Ovary (tissue), 9 donors: ENCODE measurements around the gene SRRM1. TPM values are rescaled to one million over a fixed set of nuclear protein-coding genes. Genes with fewer than 3 reads are reported as not detected.

Experiments
- DNase-seq, 5 donors: peaks; one replicate each; pipeline ENCODE4 v3.0.0-alpha.2; 2019 to 2020
- H3K27ac ChIP-seq, 2 donors: fragments of 200-600 bp; one replicate each; pipeline versions ENCODE4 v1.5.1 to v1.8.0; 2019 to 2022
- H3K27me3 ChIP-seq: fragments of 200-600 bp; one replicate; pipeline ENCODE4 v1.8.0; 2022
- H3K36me3 ChIP-seq: fragments of 200-600 bp; sonication (generic); one replicate; pipeline ENCODE4 v1.5.1; 2019
- H3K4me1 ChIP-seq: one replicate; pipeline ENCODE4 v1.8.1; 2013; ENCODE audit warnings: mild to moderate bottlenecking, moderate library complexity; ENCODE audit not compliant: insufficient read depth
- H3K4me3 ChIP-seq: fragments of 200-600 bp; sonication (generic); one replicate; pipeline ENCODE4 v1.5.1; 2017
- H3K9me3 ChIP-seq, 2 donors: fragments of 200-600 bp in 1 of 2; sonication (generic) in 1 of 2; one replicate each; pipeline versions ENCODE4 v1.5.1 to v1.8.1; 2013 to 2019; ENCODE audit warnings: mild to moderate bottlenecking in 1 of 2, moderate library complexity in 1 of 2
- EP300 ChIP-seq: sonication (generic); formaldehyde crosslinking; IDR thresholded peaks from one replicate; pipeline ENCODE4 v1.6.1; 2017; ENCODE audit warnings: antibody characterized with exemption
- POLR2A ChIP-seq: fragments of 450-650 bp; IDR thresholded peaks from one replicate; pipeline ENCODE4 v1.6.1; 2017; ENCODE audit warnings: antibody characterized with exemption, mild to moderate bottlenecking, moderate library complexity
- WGBS, 3 donors: extraction: QIAGEN DNeasy Blood & Tissue Kit in 1 of 3; methylation state at CpG; one replicate each; pipeline versions ENCODE4 v1.1.5 to v1.1.7; 2013 to 2017; 5-methylcytosine and 5-hydroxymethylcytosine counted together
- intact Hi-C, 4 donors: fragments of 100-400 bp; cut with DNase I; formaldehyde crosslinking; loops; one replicate each; pipeline versions ENCODE4 v1.11.0 to v1.15.1; 2022 to 2023
- polyA plus RNA-seq, 2 donors: library from polyadenylated mRNA; stranded (reverse); fragments of 200-250 nt in 1 of 2; fragments of 350-450 nt in 1 of 2; fragmentation: Illumina TruSeq in 1 of 2; extraction: RNeasy Lipid Tissue Mini Kit (QIAGEN cat#74804) in 1 of 2; gene quantifications; one replicate each; pipeline ENCODE4 v1.2.3, GENCODE V29; 2013 to 2014
- total RNA-seq, 7 donors: library from RNA; depleted of rRNA in 2 of 7; stranded (reverse); fragments of >200 nt in 2 of 7; fragmentation: NEBNext Ultra II Directional in 3 of 7; extraction: Animal tissue kit (Norgen Biotek cat#: 25700) in 3 of 7; gene quantifications; one replicate each; pipeline versions ENCODE4 v1.1.0 to v1.2.4, GENCODE V29; 2016 to 2023
- TF ChIP-seq, protein P1 (sequence below), 3 donors: fragments of 450-650 bp in 2 of 3; fragments of 200-600 bp in 1 of 3; IDR thresholded peaks; one replicate each; pipeline versions ENCODE4 v1.5.1 to v1.8.0; 2016 to 2022; ENCODE audit warnings: antibody characterized with exemption in 3 of 3, mild to moderate bottlenecking in 1 of 3
- donor health status: DM: no; HTN: no; CAD: no; lungs with moderate emphysema.
- donor health status: DM: no; HTN: no; CAD: no.
- donor health status: Bipolar disorder and iron deficiency.
- donor health status: DM: yes; HTN: yes; CAD: no.
- donor health status: DM: no; HTN: no; CAD: no.
- donor health status: DM: yes; HTN: yes; CAD: no.

Gene SRRM1
- total and polyA plus RNA-seq, 9 donors, result 74.9 to 154 (median 123) TPM

DNA sequence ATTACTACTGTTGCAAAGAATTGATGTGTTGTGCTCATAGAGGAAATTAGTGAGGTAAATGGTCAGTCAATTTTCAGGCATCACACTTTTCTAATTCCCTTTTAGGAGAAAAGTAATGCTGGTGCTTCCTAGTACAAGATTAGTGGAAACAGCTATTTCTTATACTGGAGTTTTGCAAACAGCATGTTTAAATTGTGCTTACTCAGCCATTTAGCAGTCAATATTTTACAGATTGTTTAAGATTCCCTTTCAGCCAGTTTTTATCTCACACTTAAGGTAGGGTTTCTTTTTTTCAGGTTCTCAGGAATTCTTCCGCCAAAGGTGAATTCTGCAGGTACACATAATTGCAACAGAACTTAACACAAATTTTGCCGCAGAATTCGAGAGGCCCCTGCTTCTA, 10.9 kb downstream of the SRRM1 start:
- no peak for DNase-seq

DNA sequence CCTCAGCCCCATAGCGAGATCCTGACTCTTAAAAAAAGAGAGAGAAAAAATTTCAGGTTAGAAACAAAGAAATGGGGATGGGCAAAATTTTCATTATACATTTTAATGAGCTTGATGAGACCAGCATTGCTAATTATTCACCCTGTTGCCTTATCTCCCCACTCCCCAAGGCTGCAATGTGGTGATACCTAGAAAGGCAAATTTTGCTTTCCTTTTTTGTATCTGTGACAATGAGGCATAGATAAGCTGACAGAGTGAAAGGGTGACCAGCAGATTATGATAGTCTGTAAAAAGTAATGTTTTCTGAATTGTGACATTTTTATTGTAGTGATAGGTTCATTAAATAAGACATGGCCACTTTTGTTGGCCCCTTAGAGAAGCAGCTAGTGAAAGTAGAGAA, 12.9 kb downstream of the SRRM1 start:
- H3K36me3 ChIP-seq, result no peaks in the 10 kb centered on the region
- WGBS, 3 donors, result 89 to 97% (median 90%) methylated on average over 1 of the region's 1 CpG

More for the DNA sequence above, 10.9 kb downstream of the SRRM1 start:
- no peak overlapping the region for H3K4me3 ChIP-seq
- WGBS, 3 donors, result 93 to 98% (median 94%) methylated on average over 3 of the region's 3 CpGs
- no peaks in the 10 kb centered on the region for H3K4me1 ChIP-seq
- intact Hi-C loops, result no loop called here
- TF ChIP-seq EP300, result no peak
- no peak for TF ChIP-seq POLR2A
- TF ChIP-seq, protein P1, sequence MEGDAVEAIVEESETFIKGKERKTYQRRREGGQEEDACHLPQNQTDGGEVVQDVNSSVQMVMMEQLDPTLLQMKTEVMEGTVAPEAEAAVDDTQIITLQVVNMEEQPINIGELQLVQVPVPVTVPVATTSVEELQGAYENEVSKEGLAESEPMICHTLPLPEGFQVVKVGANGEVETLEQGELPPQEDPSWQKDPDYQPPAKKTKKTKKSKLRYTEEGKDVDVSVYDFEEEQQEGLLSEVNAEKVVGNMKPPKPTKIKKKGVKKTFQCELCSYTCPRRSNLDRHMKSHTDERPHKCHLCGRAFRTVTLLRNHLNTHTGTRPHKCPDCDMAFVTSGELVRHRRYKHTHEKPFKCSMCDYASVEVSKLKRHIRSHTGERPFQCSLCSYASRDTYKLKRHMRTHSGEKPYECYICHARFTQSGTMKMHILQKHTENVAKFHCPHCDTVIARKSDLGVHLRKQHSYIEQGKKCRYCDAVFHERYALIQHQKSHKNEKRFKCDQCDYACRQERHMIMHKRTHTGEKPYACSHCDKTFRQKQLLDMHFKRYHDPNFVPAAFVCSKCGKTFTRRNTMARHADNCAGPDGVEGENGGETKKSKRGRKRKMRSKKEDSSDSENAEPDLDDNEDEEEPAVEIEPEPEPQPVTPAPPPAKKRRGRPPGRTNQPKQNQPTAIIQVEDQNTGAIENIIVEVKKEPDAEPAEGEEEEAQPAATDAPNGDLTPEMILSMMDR (IDR thresholded peaks at IDR 0.05), result no peak
- H3K27me3 ChIP-seq, result no peaks in the 10 kb centered on the region
- no peaks in the 10 kb centered on the region for H3K9me3 ChIP-seq
- H3K27ac ChIP-seq, result no peak overlapping the region
- no peaks in the 10 kb centered on the region for H3K36me3 ChIP-seq

DNA sequence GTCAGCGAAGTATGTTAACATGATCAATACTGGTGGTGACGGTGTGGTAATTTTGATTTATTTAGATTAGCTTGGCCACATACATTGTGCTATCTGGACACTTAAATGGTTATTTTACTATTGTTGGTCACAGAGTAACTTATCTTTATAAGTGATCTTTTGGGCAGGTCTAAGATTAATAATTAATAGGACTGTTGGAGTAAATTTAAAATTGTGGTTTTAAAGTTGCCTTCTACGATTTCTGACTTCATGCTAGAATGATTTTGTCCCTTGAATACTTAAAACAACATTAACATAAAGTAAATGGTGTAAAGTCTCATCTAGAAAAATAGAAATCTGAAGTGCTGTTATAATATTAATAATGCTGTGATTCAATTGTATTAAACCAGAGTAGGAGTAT, 14.7 kb downstream of the SRRM1 start:
- no peak for DNase-seq
- Histone ChIP-seq H3K36me3 (no peaks in the 10 kb centered on the region), H3K4me1 (no peaks in the 10 kb centered on the region), H3K27ac (no peak overlapping the region), H3K4me3 (no peak overlapping the region), H3K9me3 (no peaks in the 10 kb centered on the region), H3K27me3 (no peaks in the 10 kb centered on the region)
- WGBS, 3 donors, result 93 to 95% (median 95%) methylated on average over 3 of the region's 3 CpGs
- intact Hi-C loops, result no loop called here
- TF ChIP-seq, protein P1 (IDR thresholded peaks at IDR 0.05), result no peak
- TF ChIP-seq POLR2A (no peak), EP300 (no peak)

More for the DNA sequence above, 12.9 kb downstream of the SRRM1 start:
- Histone ChIP-seq H3K27me3 (no peaks in the 10 kb centered on the region), H3K9me3 (no peaks in the 10 kb centered on the region), H3K4me3 (no peak overlapping the region), H3K27ac (no peak overlapping the region), H3K4me1 (no peaks in the 10 kb centered on the region)
- no peak for DNase-seq
- no peak for TF ChIP-seq POLR2A
- TF ChIP-seq, protein P1 (IDR thresholded peaks at IDR 0.05), result no peak
- no peak for TF ChIP-seq EP300
- intact Hi-C loops, result no loop called here

DNA sequence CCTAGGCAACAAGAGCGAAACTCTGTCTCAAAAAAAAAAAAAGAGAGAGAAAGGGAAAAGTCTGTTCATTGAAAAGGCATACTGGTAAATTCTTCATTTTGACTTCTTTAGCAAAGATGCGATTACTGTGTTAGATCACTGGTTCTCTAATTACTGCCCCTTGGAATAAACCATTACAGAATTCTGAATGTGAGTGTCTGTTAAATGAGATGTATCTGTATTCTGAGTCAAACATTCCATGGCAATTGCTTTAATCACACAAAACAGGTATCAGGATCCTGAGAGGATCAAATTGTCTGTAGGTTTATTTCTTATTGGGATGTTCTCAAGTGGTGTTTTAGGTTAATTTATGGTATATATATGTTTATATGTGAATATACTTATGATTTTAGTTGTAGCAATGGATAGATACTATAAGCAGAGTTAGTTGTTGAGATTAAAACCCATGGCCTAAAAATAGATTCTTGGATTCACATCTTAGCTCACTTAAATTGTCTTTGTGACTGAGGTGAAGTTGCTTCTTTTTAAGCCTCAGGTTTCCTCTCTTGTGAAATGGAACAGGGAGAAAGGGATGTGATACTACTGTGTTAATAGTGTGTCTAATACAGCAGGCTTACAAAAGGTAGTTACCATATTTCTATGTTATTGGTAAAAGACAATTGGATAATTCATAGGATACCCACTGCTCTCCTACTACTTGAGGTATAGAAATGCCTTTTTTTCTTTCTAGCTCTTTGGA, 16.2 kb downstream of the SRRM1 start:
- intact Hi-C loops, result no loop called here
- no peaks in the 10 kb centered on the region for H3K36me3 ChIP-seq
- H3K27me3 ChIP-seq, result no peaks in the 10 kb centered on the region
- no peaks in the 10 kb centered on the region for H3K9me3 ChIP-seq
- no peaks in the 10 kb centered on the region for H3K4me1 ChIP-seq
- no peak for DNase-seq
- H3K4me3 ChIP-seq, result no peak overlapping the region
- 97 to 99% (median 98%) methylated on average over 2 of the region's 2 CpGs for WGBS, 3 donors
- H3K27ac ChIP-seq, result no peak overlapping the region
- TF ChIP-seq, protein P1 (IDR thresholded peaks at IDR 0.05), result no peak
- no peak for TF ChIP-seq EP300
- no peak for TF ChIP-seq POLR2A
